CD14-positive monocyte (primary cell): ENCODE results near the gene SOX15. TPM values are rescaled to one million over a fixed set of nuclear protein-coding genes. Genes with fewer than 3 reads are reported as not detected.
A peak's percentile ranks its signal among the peaks of the same experiment; 100 is the strongest.

Experiments
- DNase-seq, 3 donors: peaks; one replicate each; pipeline ENCODE4 v3.0.0-alpha.2; 2011 to 2022
- H2AFZ ChIP-seq: 2 replicates; pipeline ENCODE4 v1.6.0; 2012; ENCODE audit warnings: mild to moderate bottlenecking, low read depth, low read length, inconsistent platforms; ENCODE audit not compliant: insufficient read depth, poor library complexity, severe bottlenecking
- H3K27ac ChIP-seq, 2 donors: 1 replicate in 1 of 2; 2 replicates in 1 of 2; pipeline ENCODE4 v1.5.1; 2012 to 2013; ENCODE audit warnings: low read length in 2 of 2, control low read depth in 1 of 2, inconsistent platforms in 1 of 2, low read depth in 1 of 2, mild to moderate bottlenecking in 1 of 2
- H3K27me3 ChIP-seq, 2 donors: one replicate each; pipeline versions ENCODE4 v1.6.0 to v1.6.1; 2011 to 2013; ENCODE audit warnings: low read length in 2 of 2; ENCODE audit not compliant: control insufficient read depth in 2 of 2, insufficient read depth in 2 of 2
- H3K36me3 ChIP-seq, 2 donors: replicated peaks in 1 of 2; 1 replicate in 1 of 2; 2 replicates in 1 of 2; pipeline versions ENCODE4 v1.5.1 to v1.6.1; 2012 to 2013; ENCODE audit warnings: low read length in 2 of 2, control low read depth in 1 of 2, inconsistent platforms in 1 of 2, mild to moderate bottlenecking in 1 of 2; ENCODE audit not compliant: insufficient read depth in 2 of 2, control insufficient read depth in 1 of 2
- H3K4me1 ChIP-seq, 2 donors: 1 replicate in 1 of 2; 2 replicates in 1 of 2; pipeline versions ENCODE4 v1.5.1 to v1.6.1; 2012 to 2013; ENCODE audit warnings: low read length in 2 of 2, control low read depth in 1 of 2, inconsistent platforms in 1 of 2, mild to moderate bottlenecking in 1 of 2, moderate library complexity in 1 of 2; ENCODE audit not compliant: insufficient read depth in 2 of 2, control insufficient read depth in 1 of 2
- H3K4me2 ChIP-seq: replicated peaks from 2 replicates; pipeline ENCODE3; 2012; ENCODE audit warnings: low read length, moderate library complexity, mild to moderate bottlenecking; ENCODE audit not compliant: poor library complexity, severe bottlenecking; ENCODE audit errors: extremely low read depth
- H3K4me3 ChIP-seq, 3 experiments: fragments of 200-600 bp in 1 of 3; sonication (generic) in 1 of 3; replicated peaks in 1 of 3; 1 replicate in 2 of 3; 2 replicates in 1 of 3; pipeline ENCODE4 v1.5.1; 2011 to 2013; ENCODE audit warnings: low read length in 3 of 3, mild to moderate bottlenecking in 3 of 3, control low read depth in 2 of 3, low read depth in 2 of 3, inconsistent platforms in 1 of 3, moderate library complexity in 1 of 3
- H3K79me2 ChIP-seq: 2 replicates; pipeline ENCODE4 v1.6.0; 2012; ENCODE audit warnings: mild to moderate bottlenecking, control low read depth, inconsistent platforms, low read length, moderate library complexity; ENCODE audit not compliant: insufficient read depth
- H3K9ac ChIP-seq: 2 replicates; pipeline ENCODE4 v1.6.0; 2017; ENCODE audit warnings: low read length, mild to moderate bottlenecking; ENCODE audit not compliant: insufficient read depth, poor library complexity, severe bottlenecking
- H3K9me3 ChIP-seq, 2 donors: replicated peaks in 1 of 2; 1 replicate in 1 of 2; 2 replicates in 1 of 2; pipeline versions ENCODE4 v1.5.1 to v1.6.1; 2012 to 2013; ENCODE audit warnings: low read length in 2 of 2, control low read depth in 1 of 2; ENCODE audit not compliant: control insufficient read depth in 1 of 2, insufficient read depth in 1 of 2
- H4K20me1 ChIP-seq: 2 replicates; pipeline ENCODE4 v1.6.0; 2012; ENCODE audit warnings: mild to moderate bottlenecking, low read length, control low read depth, moderate library complexity; ENCODE audit not compliant: insufficient read depth
- H3K27ac Mint-ChIP-seq, 7 donors: one replicate each; pipeline ENCODE4 v1.8.0; 2020; ENCODE audit warnings: mild to moderate bottlenecking in 7 of 7, mixed read lengths in 7 of 7, moderate library complexity in 6 of 7, inconsistent platforms in 2 of 7
- H3K27me3 Mint-ChIP-seq, 3 donors: one replicate each; pipeline ENCODE4 v1.8.0; 2021 to 2022; ENCODE audit warnings: low read depth in 3 of 3, mild to moderate bottlenecking in 3 of 3, mixed read lengths in 3 of 3, moderate library complexity in 3 of 3, inconsistent platforms in 1 of 3
- H3K36me3 Mint-ChIP-seq, 2 donors: one replicate each; pipeline ENCODE4 v1.8.0; 2020; ENCODE audit warnings: mixed read lengths in 2 of 2, inconsistent platforms in 1 of 2, mild to moderate bottlenecking in 1 of 2
- H3K4me1 Mint-ChIP-seq: one replicate; pipeline ENCODE4 v1.8.0; 2020; ENCODE audit warnings: mild to moderate bottlenecking, mixed read lengths
- H3K4me3 Mint-ChIP-seq, 2 donors: one replicate each; pipeline ENCODE4 v1.8.0; 2020; ENCODE audit warnings: mild to moderate bottlenecking in 2 of 2, mixed read lengths in 2 of 2, moderate library complexity in 1 of 2
- H3K9me3 Mint-ChIP-seq, 7 donors: one replicate each; pipeline ENCODE4 v1.8.0; 2020 to 2022; ENCODE audit warnings: mixed read lengths in 7 of 7, mild to moderate bottlenecking in 6 of 7, moderate library complexity in 6 of 7, inconsistent platforms in 2 of 7
- CTCF ChIP-seq: fragments of 200-600 bp; IDR thresholded peaks from one replicate; pipeline ENCODE4 v1.8.0; 2022; ENCODE audit warnings: antibody characterized with exemption, mild to moderate bottlenecking
- WGBS: methylation state at CpG from one replicate; pipeline ENCODE4 v1.1.5; 2013; ENCODE audit warnings: missing lambda C conversion rate; ENCODE audit not compliant: insufficient coverage; 5-methylcytosine and 5-hydroxymethylcytosine counted together
- intact Hi-C, 2 donors: fragments of 100-400 bp; cut with micrococcal nuclease; formaldehyde crosslinking; loops; one replicate each; pipeline versions ENCODE4 v1.15.0 to v1.15.1; 2023
- polyA plus RNA-seq, 3 donors: library from polyadenylated mRNA; depleted of rRNA in 1 of 3; unstranded in 2 of 3; stranded (reverse) in 1 of 3; fragments of 300-500 nt in 2 of 3; fragments of >200 nt in 1 of 3; fragmentation: Illumina TruSeq in 2 of 3; gene quantifications; 1 replicate in 2 of 3; 2 replicates in 1 of 3; pipeline ENCODE4 v1.2.3, GENCODE V29; 2012 to 2021

Gene SOX15
- polyA plus RNA-seq, 3 donors = 0.86 to 1.2 (median 1.1) TPM

- TF ChIP-seq CTCF = no peak
- H3K4me3 Mint-ChIP-seq = no peak overlapping the region
- H3K4me2 ChIP-seq = no peak overlapping the region
- H3K27ac ChIP-seq = no peak overlapping the region
- H3K36me3 Mint-ChIP-seq = no peaks in the 10 kb centered on the region
- peaks cover 8 to 15% of the 10 kb centered on the region in 2 donors for H3K4me1 ChIP-seq
- no peak overlapping the region for H3K9ac ChIP-seq
- WGBS = 100% methylated on average over 1 of the region's 5 CpGs
- H3K4me1 Mint-ChIP-seq = peaks cover 5% of the 10 kb centered on the region
- DNase-seq = no peak
- H3K79me2 ChIP-seq = peaks cover 8% of the 10 kb centered on the region
- no peak overlapping the region for H3K4me3 ChIP-seq
- peaks cover 4% of the 10 kb centered on the region for H4K20me1 ChIP-seq
- no peak overlapping the region for H3K27ac Mint-ChIP-seq
- intact Hi-C loops = no loop called here
- H3K27me3 Mint-ChIP-seq = peaks cover 0 to 5% (median 1%) of the 10 kb centered on the region in 3 donors
- no peaks in the 10 kb centered on the region for H3K9me3 Mint-ChIP-seq
- no peaks in the 10 kb centered on the region for H3K36me3 ChIP-seq
- no peak overlapping the region for H2AFZ ChIP-seq
- H3K27me3 ChIP-seq = no peaks in the 10 kb centered on the region
- no peaks in the 10 kb centered on the region for H3K9me3 ChIP-seq
These were observed 28.7 kb upstream of the SOX15 start for GRCh38 chr17:7618608-7619007.

DNA sequence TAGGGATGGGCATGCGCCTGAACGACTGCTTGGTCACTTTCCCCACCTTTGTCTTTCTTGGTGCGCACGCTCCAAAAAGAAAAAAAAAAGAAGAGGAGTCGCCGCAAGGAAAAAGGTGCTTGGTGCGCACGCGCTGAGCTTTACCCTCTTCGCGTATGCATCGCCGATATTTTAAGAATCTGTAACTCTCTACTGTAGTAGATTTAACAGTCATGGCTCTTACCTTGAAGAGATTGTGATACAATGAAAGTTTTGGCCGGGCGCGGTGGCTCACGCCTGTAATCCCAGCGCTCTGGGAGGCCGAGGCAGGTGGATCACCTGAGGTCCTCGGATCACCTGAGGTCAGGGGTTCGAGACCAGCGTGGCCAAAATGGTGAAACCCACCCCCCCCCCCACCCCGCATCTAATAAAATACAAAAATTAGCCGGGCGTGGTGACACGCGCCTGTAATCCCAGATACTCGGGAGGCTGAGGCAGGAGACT, 25.4 kb upstream of the SOX15 start:
- Mint-ChIP-seq H3K4me1 (peaks cover 33% of the 10 kb centered on the region), H3K27me3 (peaks cover 0 to 5% (median 1%) of the 10 kb centered on the region in 3 donors), H3K4me3 (peak overlapping the region; percentile 73 to 84), H3K36me3 (peaks cover 6 to 11% of the 10 kb centered on the region in 2 donors), H3K9me3 (no peaks in the 10 kb centered on the region), H3K27ac (peak overlapping the region; percentile 84 to 93 (median 91))
- Histone ChIP-seq H3K27me3 (no peaks in the 10 kb centered on the region), H3K4me3 (peak overlapping the region; percentile 25 to 82 (median 41)), H3K9me3 (no peaks in the 10 kb centered on the region), H3K9ac (peak overlapping the region; percentile 25), H4K20me1 (peaks cover 29% of the 10 kb centered on the region), H3K4me2 (peak overlapping the region; percentile 75), H3K4me1 (peaks cover 25 to 34% of the 10 kb centered on the region in 2 donors), H3K79me2 (peaks cover 41% of the 10 kb centered on the region), H2AFZ (peak overlapping the region; percentile 80), H3K27ac (peak overlapping the region; percentile 73 to 75), H3K36me3 (peaks cover 0 to 8% of the 10 kb centered on the region in 2 donors)
- intact Hi-C loops = loop anchor here in 1 of 2 donors (2.0 kb wide), 1 partner anchor 71 kb away; the partner anchor contains the start of gene TP53
- WGBS = 8% methylated on average over 14 of the region's 28 CpGs
- no peak for TF ChIP-seq CTCF
- DNase-seq = no peak
